ENCODE results near the gene EXD3. TPM values are rescaled to one million over a fixed set of nuclear protein-coding genes. Genes with fewer than 3 reads are reported as not detected.

The EXD3 gene
- total RNA-seq, 4 donors from 2014 or later, result 2.8 to 16.8 (median 9.1) TPM

GRCh38 chr9:137432687-137433348, 9.9 kb upstream of the EXD3 start:
- TF ChIP-seq CTCF (IDR thresholded peaks at IDR 0.05) (no peak), POLR2A (IDR thresholded peaks at IDR 0.05) (no peak)
- no peaks in the 10 kb centered on the region for H3K36me3 ChIP-seq
- DNase-seq, result no peak
- intact Hi-C loops (cut with DNase I), result loop anchor here (10.0 kb wide), 1 partner anchor 138 kb away; no protein-coding TSS in a partner anchor
- H3K27ac ChIP-seq, result no peak overlapping the region
- WGBS, 2 donors, result 90% methylated on average over 9 of the region's 20 CpGs; no CpG with 5 or more reads in 1 of the 2 donors
- peaks cover 0 to 43% (median 0%) of the 10 kb centered on the region in 4 donors for H3K27me3 ChIP-seq
- H3K9me3 ChIP-seq, result no peaks in the 10 kb centered on the region
- H3K4me1 ChIP-seq, result peaks cover 6 to 32% (median 7%) of the 10 kb centered on the region in 3 donors
- H3K4me3 ChIP-seq, result no peak overlapping the region

GRCh38 chr9:137431416-137431931, 8.5 kb upstream of the EXD3 start:
- no peaks in the 10 kb centered on the region for H3K9me3 ChIP-seq
- peaks cover 6 to 18% (median 7%) of the 10 kb centered on the region in 3 donors for H3K4me1 ChIP-seq
- H3K36me3 ChIP-seq, result no peaks in the 10 kb centered on the region
- no peak for DNase-seq
- intact Hi-C loops (cut with DNase I), result loop anchor here (10.0 kb wide), 1 partner anchor 137 kb away; no protein-coding TSS in a partner anchor
- TF ChIP-seq POLR2A (IDR thresholded peaks at IDR 0.05), result no peak
- TF ChIP-seq CTCF (IDR thresholded peaks at IDR 0.05), result no peak
- WGBS, 2 donors, result no CpG with 5 or more reads among the region's 21 CpGs
- no peak overlapping the region for H3K27ac ChIP-seq
- H3K27me3 ChIP-seq, result peaks cover 0 to 30% (median 0%) of the 10 kb centered on the region in 4 donors
- no peak overlapping the region for H3K4me3 ChIP-seq

- H3K27ac ChIP-seq, result no peak overlapping the region
- peaks cover 0 to 24% (median 0%) of the 10 kb centered on the region in 4 donors for H3K27me3 ChIP-seq
- H3K4me3 ChIP-seq, result no peak overlapping the region
- DNase-seq, result no peak
- no peaks in the 10 kb centered on the region for H3K9me3 ChIP-seq
- H3K4me1 ChIP-seq, result peaks cover 2 to 16% (median 2%) of the 10 kb centered on the region in 3 donors
- intact Hi-C loops (cut with DNase I), result loop anchor here (10.0 kb wide), 1 partner anchor 136 kb away; no protein-coding TSS in a partner anchor
- 81% methylated on average over 6 of the region's 27 CpGs; no CpG with 5 or more reads in 1 of the 2 donors for WGBS, 2 donors
- TF ChIP-seq CTCF (IDR thresholded peaks at IDR 0.05) (no peak), POLR2A (IDR thresholded peaks at IDR 0.05) (no peak)
- H3K36me3 ChIP-seq, result no peaks in the 10 kb centered on the region
Measured at GRCh38 chr9:137430723-137431415, 7.9 kb upstream of the EXD3 start.

- Histone ChIP-seq H3K4me1 (peaks cover 0 to 17% (median 0%) of the 10 kb centered on the region in 3 donors), H3K27ac (no peak overlapping the region), H3K9me3 (no peaks in the 10 kb centered on the region), H3K27me3 (peaks cover 0 to 17% (median 0%) of the 10 kb centered on the region in 4 donors), H3K4me3 (no peak overlapping the region), H3K36me3 (no peaks in the 10 kb centered on the region)
- TF ChIP-seq CTCF (IDR thresholded peaks at IDR 0.05), result no peak
- no peak for TF ChIP-seq POLR2A (IDR thresholded peaks at IDR 0.05)
- intact Hi-C loops (cut with DNase I), result loop anchor here (10.0 kb wide), 1 partner anchor 135 kb away; no protein-coding TSS in a partner anchor
- DNase-seq, result no peak
- 40 to 51% methylated on average over 7 to 14 of the region's 34 CpGs for WGBS, 2 donors
Measured at GRCh38 chr9:137429974-137430722, 7.2 kb upstream of the EXD3 start.
